H9 (cell line): ENCODE data around the gene MGAT5B. TPM values are rescaled to one million over a fixed set of nuclear protein-coding genes. Genes with fewer than 3 reads are reported as not detected.

Experiments used
- DNase-seq: peaks from one replicate; pipeline ENCODE4 v3.0.0-alpha.2; 2017
- H2AFZ ChIP-seq: one replicate; pipeline ENCODE4 v1.6.1; 2013; ENCODE audit warnings: mild to moderate bottlenecking, low read length, control low read depth, moderate library complexity
- H2AK5ac ChIP-seq: 2 replicates; pipeline ENCODE4 v1.6.1; 2013; ENCODE audit warnings: low read length, control low read depth, mixed read lengths; ENCODE audit not compliant: insufficient read length
- H2BK120ac ChIP-seq: one replicate; pipeline ENCODE4 v1.6.1; 2013; ENCODE audit warnings: low read depth, mild to moderate bottlenecking, low read length, control low read depth, inconsistent platforms; ENCODE audit not compliant: poor library complexity, severe bottlenecking
- H2BK12ac ChIP-seq: 2 replicates; pipeline ENCODE4 v1.6.1; 2013; ENCODE audit warnings: low read length, control low read depth, mixed read lengths, low read depth; ENCODE audit not compliant: insufficient read length
- H2BK15ac ChIP-seq: 2 replicates; pipeline ENCODE4 v1.6.1; 2013; ENCODE audit warnings: low read depth, low read length, control low read depth
- H2BK20ac ChIP-seq: one replicate; pipeline ENCODE4 v1.6.1; 2013; ENCODE audit warnings: low read depth, mild to moderate bottlenecking, low read length, control low read depth, inconsistent platforms; ENCODE audit not compliant: poor library complexity, severe bottlenecking
- H2BK5ac ChIP-seq: 2 replicates; pipeline ENCODE4 v1.6.1; 2013; ENCODE audit warnings: low read length, control low read depth, mixed read lengths; ENCODE audit not compliant: insufficient read length
- H3K14ac ChIP-seq: 2 replicates; pipeline ENCODE4 v1.6.1; 2013; ENCODE audit warnings: low read length, control low read depth; ENCODE audit not compliant: insufficient read depth
- H3K18ac ChIP-seq: 2 replicates; pipeline ENCODE4 v1.6.1; 2013; ENCODE audit warnings: low read depth, mild to moderate bottlenecking, mixed read lengths, low read length, control low read depth; ENCODE audit not compliant: insufficient read length
- H3K23ac ChIP-seq: 2 replicates; pipeline ENCODE4 v1.6.1; 2013; ENCODE audit warnings: low read length, control low read depth, mixed read lengths, low read depth; ENCODE audit not compliant: insufficient read length
- H3K23me2 ChIP-seq: 2 replicates; pipeline ENCODE4 v1.6.1; 2013; ENCODE audit warnings: low read depth, mild to moderate bottlenecking, mixed read lengths, low read length, control low read depth; ENCODE audit not compliant: insufficient read length, poor library complexity, severe bottlenecking
- H3K27ac ChIP-seq: 2 replicates; pipeline ENCODE4 v1.5.1; 2013; ENCODE audit warnings: low read length, control low read depth, mixed read lengths, low read depth; ENCODE audit not compliant: insufficient read length
- H3K27me3 ChIP-seq: 2 replicates; pipeline ENCODE4 v1.6.1; 2013; ENCODE audit warnings: low read length, control low read depth, inconsistent platforms; ENCODE audit not compliant: insufficient read depth
- H3K4ac ChIP-seq: 2 replicates; pipeline ENCODE4 v1.6.1; 2013; ENCODE audit warnings: low read depth, mild to moderate bottlenecking, control low read depth, inconsistent platforms, low read length, moderate library complexity
- H3K4me1 ChIP-seq: 2 replicates; pipeline ENCODE4 v1.6.1; 2013; ENCODE audit warnings: low read length, control low read depth, inconsistent platforms; ENCODE audit not compliant: insufficient read depth
- H3K4me2 ChIP-seq: 2 replicates; pipeline ENCODE4 v1.6.1; 2013; ENCODE audit warnings: low read length, control low read depth, mixed read lengths; ENCODE audit not compliant: insufficient read length, insufficient read depth
- H3K56ac ChIP-seq: 2 replicates; pipeline ENCODE4 v1.6.1; 2013; ENCODE audit warnings: low read depth, mild to moderate bottlenecking, mixed read lengths, low read length, control low read depth; ENCODE audit not compliant: insufficient read length
- H3K79me1 ChIP-seq: 2 replicates; pipeline ENCODE4 v1.6.1; 2013; ENCODE audit warnings: low read depth, mild to moderate bottlenecking, moderate library complexity, low read length, control low read depth, inconsistent platforms; ENCODE audit not compliant: insufficient read depth, poor library complexity, severe bottlenecking
- H3K79me2 ChIP-seq: 2 replicates; pipeline ENCODE4 v1.6.1; 2013; ENCODE audit warnings: low read length, control low read depth, inconsistent platforms; ENCODE audit not compliant: insufficient read depth
- H3K9ac ChIP-seq: 2 replicates; pipeline ENCODE4 v1.6.1; 2013; ENCODE audit warnings: low read length, control low read depth, mixed read lengths; ENCODE audit not compliant: insufficient read length; ENCODE audit errors: extremely low read depth
- H3K9me3 ChIP-seq: one replicate; pipeline ENCODE4 v1.6.1; 2013; ENCODE audit warnings: low read depth, low read length, inconsistent platforms; ENCODE audit not compliant: control insufficient read depth
- H3T11ph ChIP-seq: one replicate; pipeline ENCODE4 v1.6.1; 2013; ENCODE audit warnings: mild to moderate bottlenecking, low read length, control low read depth, inconsistent platforms
- H4K20me1 ChIP-seq: one replicate; pipeline ENCODE4 v1.6.1; 2013; ENCODE audit not compliant: control insufficient read depth, insufficient read length, insufficient read depth
- H4K5ac ChIP-seq: 2 replicates; pipeline ENCODE4 v1.6.1; 2013; ENCODE audit warnings: low read depth, mild to moderate bottlenecking, mixed read lengths, low read length, control low read depth; ENCODE audit not compliant: insufficient read length
- H4K8ac ChIP-seq: replicated peaks from 2 replicates; pipeline ENCODE4 v1.6.1; 2013; ENCODE audit warnings: low read length, control low read depth, mixed read lengths, low read depth; ENCODE audit not compliant: insufficient read length
- H4K91ac ChIP-seq: 2 replicates; pipeline ENCODE4 v1.6.1; 2013; ENCODE audit warnings: low read depth, mild to moderate bottlenecking, moderate library complexity, mixed read lengths, low read length, control low read depth; ENCODE audit not compliant: insufficient read length
- H3K27ac Mint-ChIP-seq, 3 experiments: 2 replicates in 2 of 3; 3 replicates in 1 of 3; pipeline ENCODE4 v1.8.0; 2020 to 2021; ENCODE audit warnings: mixed read lengths in 3 of 3, mild to moderate bottlenecking in 1 of 3, moderate library complexity in 1 of 3
- H3K27me3 Mint-ChIP-seq: 2 replicates; pipeline ENCODE4 v1.8.0; 2021; ENCODE audit warnings: low read depth, mild to moderate bottlenecking, moderate library complexity, mixed read lengths
- H3K36me3 Mint-ChIP-seq, 3 experiments: 2 replicates in 2 of 3; 3 replicates in 1 of 3; pipeline ENCODE4 v1.8.0; 2020 to 2021; ENCODE audit warnings: low read depth in 3 of 3, mixed read lengths in 3 of 3; ENCODE audit not compliant: insufficient read depth in 1 of 3
- H3K4me1 Mint-ChIP-seq, 2 experiments: 2 replicates each; pipeline ENCODE4 v1.8.0; 2020; ENCODE audit warnings: mixed read lengths in 2 of 2
- H3K4me3 Mint-ChIP-seq, 2 experiments: 2 replicates in 1 of 2; 3 replicates in 1 of 2; pipeline ENCODE4 v1.8.0; 2020 to 2021; ENCODE audit warnings: mild to moderate bottlenecking in 2 of 2, mixed read lengths in 2 of 2, moderate library complexity in 1 of 2
- H3K9me3 Mint-ChIP-seq, 2 experiments: 2 replicates in 1 of 2; 3 replicates in 1 of 2; pipeline ENCODE4 v1.8.0; 2020; ENCODE audit warnings: mild to moderate bottlenecking in 2 of 2, mixed read lengths in 2 of 2, moderate library complexity in 1 of 2
- WGBS: extraction: QIAGEN DNeasy Blood & Tissue Kit; methylation state at CpG from one replicate; pipeline ENCODE4 v1.1.7; 2013; ENCODE audit warnings: missing lambda C conversion rate, low lambda C conversion rate, mixed read lengths; ENCODE audit not compliant: insufficient read length; ENCODE audit errors: extremely low coverage; 5-methylcytosine and 5-hydroxymethylcytosine counted together
- total RNA-seq: library from RNA; stranded (reverse); gene quantifications from 2 replicates; pipeline ENCODE4 v1.2.1, GENCODE V29; 2021
- TF ChIP-seq, protein P1 (sequence below): fragments of 200-600 bp; sonication (generic); conservative IDR thresholded peaks from 3 replicates; pipeline ENCODE4 v1.8.0; 2021; ENCODE audit warnings: antibody characterized with exemption, mild to moderate bottlenecking

The MGAT5B gene
- total RNA-seq, 1 experiment from 2014 or later = 4.9 TPM

DNA sequence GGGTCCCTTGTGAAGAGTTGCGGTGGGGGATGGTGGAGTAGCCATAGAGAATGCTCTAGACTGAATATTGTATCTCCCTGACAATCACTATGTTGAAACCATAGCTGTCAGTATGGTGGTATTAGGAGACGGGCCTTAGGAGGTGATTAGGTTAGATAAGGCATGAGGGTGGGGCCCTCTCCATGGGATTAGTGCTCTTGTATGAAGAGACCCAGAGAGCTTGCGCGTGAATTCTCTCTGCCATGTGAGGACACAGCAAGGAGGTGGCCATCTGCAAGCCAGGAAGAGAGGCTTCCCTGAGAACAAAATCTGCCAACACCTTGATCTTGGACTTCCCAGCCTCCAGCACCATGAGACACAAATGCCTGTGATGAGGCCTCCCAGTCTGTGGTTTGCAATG lies 34.5 kb upstream of the MGAT5B start:
- WGBS = no CpG with 5 or more reads among the region's 4 CpGs

More for the DNA sequence above, 34.5 kb upstream of the MGAT5B start:
- Histone ChIP-seq H3K14ac (no peak overlapping the region), H3K27ac (no peak overlapping the region), H3K4me2 (no peak overlapping the region), H3K4ac (no peak overlapping the region), H2AK5ac (no peak overlapping the region), H2BK20ac (no peak overlapping the region), H3K27me3 (no peaks in the 10 kb centered on the region), H3K9me3 (no peaks in the 10 kb centered on the region), H2BK12ac (no peak overlapping the region), H2BK120ac (no peak overlapping the region), H3T11ph (no peak overlapping the region), H2BK15ac (no peak overlapping the region), H3K79me1 (no peaks in the 10 kb centered on the region), H4K5ac (no peak overlapping the region), H4K8ac (no peak overlapping the region), H3K23ac (no peak overlapping the region), H2BK5ac (no peak overlapping the region), H3K79me2 (no peaks in the 10 kb centered on the region), H3K4me1 (no peaks in the 10 kb centered on the region), H3K9ac (no peak overlapping the region), H3K56ac (no peak overlapping the region), H2AFZ (no peak overlapping the region), H3K18ac (no peak overlapping the region), H4K20me1 (no peaks in the 10 kb centered on the region), H4K91ac (no peak overlapping the region), H3K23me2 (no peaks in the 10 kb centered on the region)
- Mint-ChIP-seq H3K4me1 (peaks cover under 1 to 8% of the 10 kb centered on the region in 2 experiments), H3K27ac (no peak overlapping the region), H3K36me3 (no peaks in the 10 kb centered on the region), H3K4me3 (no peak overlapping the region), H3K9me3 (no peaks in the 10 kb centered on the region; a peak in 1 of 5 replicates), H3K27me3 (peaks cover 38% of the 10 kb centered on the region)
- TF ChIP-seq, protein P1, sequence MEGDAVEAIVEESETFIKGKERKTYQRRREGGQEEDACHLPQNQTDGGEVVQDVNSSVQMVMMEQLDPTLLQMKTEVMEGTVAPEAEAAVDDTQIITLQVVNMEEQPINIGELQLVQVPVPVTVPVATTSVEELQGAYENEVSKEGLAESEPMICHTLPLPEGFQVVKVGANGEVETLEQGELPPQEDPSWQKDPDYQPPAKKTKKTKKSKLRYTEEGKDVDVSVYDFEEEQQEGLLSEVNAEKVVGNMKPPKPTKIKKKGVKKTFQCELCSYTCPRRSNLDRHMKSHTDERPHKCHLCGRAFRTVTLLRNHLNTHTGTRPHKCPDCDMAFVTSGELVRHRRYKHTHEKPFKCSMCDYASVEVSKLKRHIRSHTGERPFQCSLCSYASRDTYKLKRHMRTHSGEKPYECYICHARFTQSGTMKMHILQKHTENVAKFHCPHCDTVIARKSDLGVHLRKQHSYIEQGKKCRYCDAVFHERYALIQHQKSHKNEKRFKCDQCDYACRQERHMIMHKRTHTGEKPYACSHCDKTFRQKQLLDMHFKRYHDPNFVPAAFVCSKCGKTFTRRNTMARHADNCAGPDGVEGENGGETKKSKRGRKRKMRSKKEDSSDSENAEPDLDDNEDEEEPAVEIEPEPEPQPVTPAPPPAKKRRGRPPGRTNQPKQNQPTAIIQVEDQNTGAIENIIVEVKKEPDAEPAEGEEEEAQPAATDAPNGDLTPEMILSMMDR = no peak
- no peak for DNase-seq
